HG03432 (cell line): Measurements from ENCODE around the gene SLC49A3.
"Not testable (repeated sequence)": the region's sequence is repeated elsewhere in the genome, so short reads cannot be mapped to it uniquely, and the experiment has no call there.

ENCODE experiments used
- ATAC-seq: cut with Tn5 transposase; IDR thresholded peaks from one replicate; pipeline ENCODE4 v1.9.1; 2021; ENCODE audit warnings: mild to moderate bottlenecking, moderate library complexity; ENCODE audit not compliant: unreplicated experiment

The SLC49A3 gene

GRCh38 chr4:703336-704197 lies 14.6 kb upstream of the SLC49A3 start:
- no peak for ATAC-seq

GRCh38 chr4:702618-703048 lies 13.7 kb upstream of the SLC49A3 start:
- ATAC-seq: no peak

- no peak for ATAC-seq
Measured at GRCh38 chr4:700587-701264, 11.8 kb upstream of the SLC49A3 start.

GRCh38 chr4:699816-700580 lies 11.0 kb upstream of the SLC49A3 start:
- peak; percentile 4 for ATAC-seq

GRCh38 chr4:694341-694940 lies 5.5 kb upstream of the SLC49A3 start:
- ATAC-seq: not testable (repeated sequence)

- no peak for ATAC-seq
Measured at GRCh38 chr4:692771-693554, 4.0 kb upstream of the SLC49A3 start.

- ATAC-seq: no peak
Measured at GRCh38 chr4:689723-690122, 772 bp upstream of the SLC49A3 start.

GRCh38 chr4:687971-688853 lies 739 bp downstream of the SLC49A3 start:
- no peak for ATAC-seq

GRCh38 chr4:687048-687970 lies 1.6 kb downstream of the SLC49A3 start:
- ATAC-seq: no peak

GRCh38 chr4:686413-687040 lies 2.4 kb downstream of the SLC49A3 start:
- ATAC-seq: no peak

GRCh38 chr4:685679-686412 lies 3.1 kb downstream of the SLC49A3 start:
- no peak for ATAC-seq

GRCh38 chr4:684623-685327 lies 4.2 kb downstream of the SLC49A3 start:
- ATAC-seq: no peak

- ATAC-seq: no peak
Measured at GRCh38 chr4:683982-684622, 4.8 kb downstream of the SLC49A3 start.

- no peak for ATAC-seq
Measured at GRCh38 chr4:683247-683897, 5.6 kb downstream of the SLC49A3 start.

GRCh38 chr4:682490-683172 lies 6.3 kb downstream of the SLC49A3 start:
- no peak for ATAC-seq
